Middle frontal gyrus (tissue), 1 donor: ENCODE measurements around the gene TIMM9.
"Not testable (repeated sequence)": the region's sequence is repeated elsewhere in the genome, so short reads cannot be mapped to it uniquely, and the experiment has no call there.

ENCODE experiments used
- DNase-seq: peaks from one replicate; pipeline ENCODE4 v3.0.0-alpha.2; 2015; ENCODE audit warnings: low spot score; ENCODE audit errors: extremely low spot score

TIMM9 gene, protein sequence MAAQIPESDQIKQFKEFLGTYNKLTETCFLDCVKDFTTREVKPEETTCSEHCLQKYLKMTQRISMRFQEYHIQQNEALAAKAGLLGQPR

DNA sequence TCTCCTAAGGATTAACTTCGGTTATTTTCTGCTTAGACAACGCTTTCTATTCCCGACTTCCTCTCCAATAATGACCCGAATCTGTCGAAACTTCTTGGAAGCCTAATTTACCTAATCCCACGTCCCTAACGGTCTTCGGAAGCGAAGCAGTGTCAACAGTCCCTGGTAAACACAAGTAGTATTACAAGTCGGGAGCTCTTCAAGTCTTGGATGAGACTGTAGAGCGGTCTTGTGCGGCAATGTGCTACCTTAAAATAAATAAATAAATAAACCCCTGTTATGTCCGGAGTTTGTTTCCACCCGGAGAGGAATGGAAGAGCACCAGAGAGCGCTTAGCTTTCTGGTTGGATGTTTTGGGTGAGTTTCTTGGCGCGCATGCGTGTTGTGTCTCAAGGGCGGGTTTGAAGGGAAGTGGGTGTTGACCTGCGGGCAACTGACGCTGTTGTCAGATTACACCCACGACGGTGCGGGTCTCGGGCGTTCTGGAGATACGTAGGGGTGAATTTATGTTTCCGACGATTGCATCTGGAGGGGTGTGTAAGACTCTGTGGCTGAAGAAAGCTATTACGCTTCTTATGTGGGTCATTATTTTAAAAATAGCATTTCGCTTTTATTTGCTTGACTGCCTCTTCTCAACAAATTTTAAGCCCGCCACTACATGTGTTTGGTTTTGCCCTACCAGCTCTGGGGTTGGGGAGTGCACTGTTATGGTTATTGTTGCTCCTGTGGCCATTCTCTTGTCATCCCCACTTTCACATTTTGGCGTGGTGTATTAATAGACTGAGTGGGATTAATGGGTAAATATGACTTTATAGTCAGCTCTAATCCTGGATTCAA lies at the start of gene TIMM9, which contains the start of gene KIAA0586:
TSS of gene TIMM9 (minus strand) at position 251 of the 837 bp plus-strand sequence. CDS start 15,586 bp downstream, outside the sequence.
TSS of gene KIAA0586 (plus strand) at position 439 of the 837 bp plus-strand sequence. CDS start 546 bp downstream, outside the sequence.
- DNase-seq = peak; percentile 92

DNA sequence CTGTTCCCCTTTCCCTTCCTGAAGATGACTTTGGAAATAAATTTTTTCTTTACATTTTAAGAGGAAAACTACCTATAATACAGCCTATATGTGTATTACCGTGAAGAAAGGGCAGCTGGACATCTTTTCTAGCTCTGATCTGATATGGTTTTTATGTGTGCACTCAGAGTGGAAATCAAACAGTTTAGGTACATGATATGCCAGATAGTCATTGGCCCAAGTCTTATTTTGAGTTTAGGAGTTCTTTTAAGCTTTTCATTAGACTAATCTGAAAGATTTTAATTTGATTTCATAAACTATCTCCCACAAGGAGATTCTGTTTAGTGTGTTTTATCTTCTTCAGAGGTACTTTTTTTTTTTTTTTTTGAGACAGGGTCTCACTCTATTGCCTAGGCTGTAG lies 49.0 kb upstream of the TIMM9 start:
- no peak for DNase-seq

- no peak for DNase-seq
These were observed 42.0 kb upstream of the TIMM9 start for GRCh38 chr14:58469309-58469708.

GRCh38 chr14:58467575-58467974 lies 40.2 kb upstream of the TIMM9 start:
- DNase-seq = no peak

GRCh38 chr14:58466459-58466858 lies 39.1 kb upstream of the TIMM9 start:
- DNase-seq = no peak

DNA sequence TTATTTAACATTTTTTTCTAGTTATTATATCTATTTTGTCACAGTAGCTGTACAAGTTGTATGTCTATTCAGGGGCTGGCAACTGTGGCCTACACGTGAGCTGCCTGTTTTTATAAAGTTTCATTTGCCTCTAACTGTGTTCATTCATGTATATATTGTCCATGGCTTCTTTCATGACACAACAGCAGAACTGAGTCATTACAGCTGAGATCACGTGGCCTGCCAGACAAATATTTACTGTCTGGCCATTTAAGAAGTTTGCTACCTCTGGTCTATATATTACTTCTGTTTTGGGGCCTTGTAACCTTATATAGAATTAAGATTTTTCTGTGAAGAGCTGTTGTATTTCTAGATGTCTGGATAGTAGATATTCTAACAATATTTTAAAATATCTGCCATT lies 38.1 kb upstream of the TIMM9 start:
- no peak for DNase-seq

DNA sequence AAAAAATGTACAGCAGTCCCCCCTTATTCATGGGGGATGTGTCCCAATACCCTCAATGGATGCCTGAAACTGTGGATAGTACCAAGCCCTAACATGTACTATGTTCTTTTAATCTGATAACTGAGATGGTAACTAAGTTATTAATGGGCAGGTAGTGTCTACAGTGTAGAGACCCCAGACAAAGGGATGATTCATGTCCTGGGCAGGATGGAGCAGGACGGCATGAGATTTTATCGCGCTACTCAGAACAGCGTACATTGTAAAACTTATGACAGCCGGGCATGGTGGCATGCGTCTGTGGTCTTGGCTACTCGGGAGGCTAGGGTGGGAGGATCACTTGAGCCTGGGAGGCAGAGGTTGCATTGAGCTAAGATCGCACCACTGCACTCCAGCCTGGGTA lies 37.3 kb upstream of the TIMM9 start:
- DNase-seq = no peak

GRCh38 chr14:58463147-58463546 lies 35.8 kb upstream of the TIMM9 start:
- no peak for DNase-seq

DNA sequence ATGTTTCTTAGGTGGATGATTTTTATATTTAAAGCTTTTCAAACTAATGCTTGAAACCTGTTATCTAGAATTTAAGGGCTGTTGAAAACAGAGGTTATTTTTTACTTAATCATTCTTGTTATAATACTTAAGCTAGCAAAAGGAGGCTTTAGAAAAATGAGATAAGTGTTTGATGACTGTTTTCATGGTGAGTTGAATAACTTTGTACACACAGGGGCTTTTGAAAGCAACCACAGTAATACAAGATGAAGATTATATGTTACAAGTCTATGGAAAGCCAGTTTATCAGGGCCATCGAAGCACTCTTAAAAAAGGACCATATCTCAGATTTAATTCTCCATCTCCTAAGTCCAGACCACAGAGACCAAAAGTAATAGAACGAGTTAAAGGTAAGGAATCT lies 33.4 kb upstream of the TIMM9 start:
- DNase-seq = no peak

DNA sequence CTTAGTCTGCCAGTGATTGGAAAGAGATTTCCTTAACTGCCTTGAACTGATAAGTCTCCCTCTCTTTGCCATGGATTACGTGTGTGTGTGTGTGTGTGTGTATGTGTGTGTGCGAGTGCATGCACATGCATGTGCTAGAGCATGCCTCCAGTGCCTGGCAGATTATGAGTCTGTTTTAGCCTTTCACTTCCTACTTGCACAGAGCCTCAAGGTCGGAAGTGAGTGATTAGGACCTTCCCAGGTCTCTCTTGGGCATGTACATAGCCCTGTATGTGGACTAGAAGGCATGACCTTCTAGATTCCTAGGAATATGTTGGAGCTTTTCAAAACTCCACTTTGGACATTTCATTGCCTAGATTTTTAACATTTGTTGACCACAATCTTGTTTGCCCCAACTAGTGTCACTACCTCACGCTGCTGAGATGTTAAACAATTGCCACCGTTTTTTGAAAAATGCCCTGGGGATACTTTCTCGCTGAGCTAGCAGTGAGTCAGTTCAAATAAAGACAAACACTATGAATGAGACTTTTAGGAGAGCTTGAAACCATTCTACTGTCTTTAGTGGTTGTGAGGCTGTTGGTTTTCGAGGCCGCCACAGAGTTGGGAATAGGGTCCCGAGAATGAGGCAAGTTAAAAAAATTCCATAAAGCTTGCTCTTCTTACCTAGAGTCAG lies 28.4 kb upstream of the TIMM9 start:
- no peak for DNase-seq

DNA sequence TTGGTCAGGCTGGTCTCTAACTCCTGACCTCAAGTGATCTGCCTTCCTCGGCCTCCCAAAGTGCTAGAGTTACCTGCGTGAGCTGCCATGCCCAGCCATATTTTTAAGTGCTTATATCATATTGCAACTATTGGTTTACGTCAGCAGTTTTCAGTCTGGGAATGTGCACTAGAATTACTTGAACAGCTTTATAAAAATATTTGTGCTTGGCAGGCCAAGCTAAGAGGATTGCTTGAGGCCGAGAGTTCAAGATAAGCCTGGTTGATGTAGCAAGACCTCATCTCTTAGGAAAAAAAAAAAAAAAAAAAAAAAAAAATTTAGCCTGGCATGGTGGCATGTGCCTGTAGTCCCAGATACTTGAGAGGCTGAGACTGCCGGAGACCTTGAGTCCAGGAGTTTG lies 17.3 kb upstream of the TIMM9 start:
- DNase-seq = no peak

GRCh38 chr14:58439476-58439875 lies 12.1 kb upstream of the TIMM9 start:
- DNase-seq = no peak

DNA sequence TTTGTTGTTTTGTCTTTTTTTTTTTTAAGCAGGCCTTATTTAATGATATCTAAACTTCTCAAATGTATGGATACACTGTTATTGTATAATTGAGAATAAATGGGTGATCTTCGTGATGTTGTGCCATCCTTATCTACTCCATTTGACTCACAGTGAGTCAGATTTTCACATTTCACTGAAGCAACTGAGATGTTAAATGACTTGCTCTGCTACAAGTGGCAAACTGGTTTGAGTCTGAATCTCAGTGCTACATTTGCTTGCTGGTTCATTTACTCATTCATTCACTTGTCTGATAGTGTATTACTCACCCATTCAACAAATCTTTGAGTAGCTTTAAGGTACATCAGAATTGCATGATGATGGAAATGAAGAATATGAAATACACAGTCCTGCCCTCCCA lies 2.8 kb upstream of the TIMM9 start:
- DNase-seq = no peak

DNA sequence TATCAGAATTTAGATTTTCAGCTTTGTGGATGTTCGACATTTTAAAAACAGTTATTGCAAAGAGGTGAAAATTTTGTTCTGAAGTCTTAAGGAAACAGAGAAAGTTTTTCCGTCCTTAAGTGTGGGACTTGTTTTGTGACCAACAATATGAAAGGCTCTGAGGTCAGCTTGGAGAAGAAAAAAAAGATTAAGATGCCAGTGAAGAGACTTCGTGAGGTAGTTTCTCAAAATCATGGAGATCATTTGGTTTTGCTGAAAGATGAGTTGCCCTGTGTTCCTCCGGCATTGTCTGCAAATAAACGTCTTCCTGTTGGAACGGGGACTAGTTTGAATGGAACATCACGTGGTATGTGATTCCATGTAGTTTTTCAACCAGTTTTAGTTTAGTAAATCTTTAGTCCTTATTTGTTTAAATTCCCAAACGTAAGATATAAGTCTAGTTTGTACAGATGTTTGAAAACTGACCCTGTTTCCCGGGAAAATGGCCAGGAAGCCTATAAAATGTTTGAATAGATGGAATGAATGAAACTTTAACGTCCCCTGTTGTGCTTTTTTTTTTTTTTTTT lies 870 bp upstream of the TIMM9 start:
- DNase-seq = no peak

GRCh38 chr14:58426670-58427280 lies 556 bp downstream of the TIMM9 start:
- DNase-seq = peak; percentile 48

DNA sequence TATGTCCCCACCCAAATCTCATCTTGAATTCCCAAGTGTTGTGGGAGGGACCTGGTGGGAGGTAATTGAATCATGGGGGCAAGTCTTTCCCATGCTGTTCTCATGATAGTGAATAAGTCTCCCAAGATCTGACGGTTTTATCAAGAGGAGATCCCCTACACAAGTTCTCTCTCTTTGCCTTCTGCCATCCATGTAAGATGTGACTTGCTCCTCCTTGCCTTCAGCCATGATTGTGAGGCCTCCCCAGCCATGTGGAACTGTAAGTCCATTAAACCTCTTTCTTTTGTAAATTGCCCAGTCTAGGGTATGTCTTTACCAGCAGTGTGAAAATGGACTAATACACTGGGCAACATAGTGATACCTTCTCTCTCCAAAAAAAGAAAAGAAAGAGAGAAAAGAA lies 10.4 kb downstream of the TIMM9 start:
- not testable (repeated sequence) for DNase-seq

DNA sequence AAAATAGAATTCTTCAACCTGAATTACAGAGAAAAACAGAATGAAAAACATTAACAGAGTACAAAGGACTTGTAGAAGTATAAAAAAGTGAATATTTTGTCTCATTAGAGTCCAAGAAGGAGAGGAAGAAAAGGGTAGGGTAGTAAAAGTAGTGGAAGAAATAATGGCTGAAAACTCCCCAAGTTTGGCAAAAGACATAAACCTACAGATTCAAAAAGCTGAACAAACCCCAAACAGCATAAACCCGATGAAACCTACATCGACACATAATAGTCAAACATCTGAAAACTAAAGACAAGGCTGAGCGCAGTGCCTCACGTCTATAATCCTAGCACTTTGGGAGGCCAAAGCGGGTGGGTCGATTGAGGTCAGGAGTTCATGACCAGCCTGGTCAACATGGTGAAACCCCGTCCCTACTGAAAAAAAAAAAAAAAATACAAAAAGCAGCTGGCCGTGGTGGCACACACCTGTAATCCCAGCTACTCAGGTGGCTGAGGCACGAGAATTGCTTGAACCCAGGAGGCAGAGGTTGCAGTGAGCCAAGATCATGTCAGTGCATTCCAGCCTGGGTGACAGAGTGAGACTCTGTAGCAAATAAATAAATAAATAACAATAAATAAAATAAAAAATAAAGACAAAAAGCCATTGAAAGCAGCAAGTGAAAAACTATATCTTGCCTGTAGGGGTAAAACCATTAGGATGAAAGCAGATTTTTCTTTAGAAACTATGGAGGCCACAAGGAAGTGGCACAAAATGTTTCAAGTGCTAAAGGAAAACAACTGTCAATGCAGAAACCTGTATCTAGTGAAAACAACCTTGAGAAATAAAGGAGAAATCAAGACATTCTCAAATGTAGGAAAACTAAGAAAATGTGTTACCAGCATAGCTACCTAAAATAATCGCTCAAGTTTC lies 11.4 kb downstream of the TIMM9 start:
- no peak for DNase-seq

DNA sequence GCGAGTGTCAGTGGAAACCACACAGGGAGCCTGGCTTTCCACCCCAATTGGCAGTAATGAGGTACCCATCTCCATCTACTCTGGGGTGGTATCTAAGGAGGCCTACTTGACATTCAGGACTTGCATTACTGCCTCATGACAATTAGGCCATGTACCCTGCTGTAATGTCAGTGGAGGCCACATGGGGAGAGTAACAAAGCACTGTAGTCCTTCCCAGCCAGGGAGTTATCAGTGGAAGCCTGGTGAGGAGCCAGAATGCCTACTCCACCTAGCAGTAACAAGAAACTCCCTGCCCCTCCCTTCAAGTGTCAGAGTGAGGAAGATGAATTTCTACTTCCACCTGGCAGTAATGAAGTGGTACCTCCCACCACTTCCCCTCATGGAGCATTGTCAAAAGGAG lies 12.5 kb downstream of the TIMM9 start:
- DNase-seq = no peak

GRCh38 chr14:58408681-58409215 lies 18.6 kb downstream of the TIMM9 start:
- no peak for DNase-seq

DNA sequence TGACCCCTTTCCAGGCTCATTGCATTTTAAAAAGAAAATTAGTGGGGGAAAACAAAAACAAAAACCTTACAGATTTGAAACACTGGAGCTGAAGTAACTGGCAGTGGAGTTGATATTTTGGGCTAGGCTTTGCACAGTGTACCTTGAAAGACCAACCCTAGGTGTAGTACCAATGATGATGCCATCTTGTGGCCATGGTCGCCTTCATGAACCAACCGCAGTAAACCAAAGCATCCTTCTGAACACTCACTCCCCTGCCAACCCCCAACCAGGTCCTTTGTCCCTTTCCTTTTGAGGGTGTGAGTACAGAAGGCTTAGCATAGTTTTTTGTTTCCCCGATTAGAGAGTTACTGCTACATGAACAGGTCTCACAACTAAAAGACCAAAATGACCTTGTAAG lies 25.7 kb downstream of the TIMM9 start:
- DNase-seq = no peak
